HG03060 (cell line): Measurements from ENCODE around the gene KRT33A.

Experiments
- ATAC-seq: cut with Tn5 transposase; IDR thresholded peaks from one replicate; pipeline ENCODE4 v1.9.1; 2021; ENCODE audit warnings: low read depth, moderate number of reproducible peaks; ENCODE audit not compliant: unreplicated experiment

KRT33A gene

DNA sequence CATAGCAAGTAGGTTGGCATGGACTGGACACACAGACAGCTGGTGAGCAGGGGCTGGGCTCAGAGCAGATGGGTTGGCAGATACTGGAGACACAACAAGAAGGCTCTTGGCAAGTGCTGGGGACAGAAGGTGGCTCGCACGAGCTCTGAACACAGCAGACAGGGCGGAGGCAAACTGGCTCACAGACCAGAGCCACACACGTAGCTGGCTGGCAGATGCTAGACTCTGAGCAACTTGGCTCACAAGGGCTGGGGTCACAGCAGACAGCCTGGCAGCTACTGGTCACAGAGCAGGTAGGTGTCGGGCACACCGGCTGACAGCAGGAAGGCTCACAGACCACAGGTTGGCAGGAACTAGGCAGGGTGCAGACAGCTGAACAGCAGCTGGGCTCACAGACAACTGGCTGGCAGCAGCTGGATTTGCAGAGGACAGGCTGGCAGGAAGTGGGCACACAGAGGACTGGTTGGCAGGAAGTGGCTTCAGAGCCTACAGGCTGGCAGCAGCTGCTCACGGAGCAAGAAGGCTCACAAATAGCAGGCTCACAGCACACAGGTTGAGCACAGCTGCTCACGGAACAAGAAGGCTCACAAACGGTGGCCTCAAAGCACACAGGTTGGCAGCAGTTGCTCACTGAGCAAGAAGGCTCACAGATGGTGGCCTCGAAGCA is 42.2 kb downstream of the KRT33A start:
- ATAC-seq = no peak

DNA sequence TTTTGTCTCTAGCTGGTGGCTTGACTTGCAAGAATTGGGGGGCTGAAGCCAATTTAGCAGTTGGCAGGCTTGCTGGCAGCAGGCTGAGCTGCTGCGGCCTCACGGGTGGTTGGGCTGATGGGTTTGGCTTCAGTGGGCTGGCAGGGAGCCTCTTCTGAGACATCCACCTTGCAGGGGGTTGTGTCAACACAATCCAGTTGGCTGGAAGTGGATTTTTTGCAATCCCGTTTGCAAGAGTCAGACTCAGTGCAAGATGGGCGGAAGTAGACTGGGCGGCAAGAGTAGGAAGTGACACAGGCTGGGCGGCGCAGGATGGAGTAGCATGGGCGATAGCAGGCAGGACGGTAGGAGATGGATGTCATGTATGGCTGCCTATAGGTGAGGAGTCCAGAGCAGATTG is 43.0 kb downstream of the KRT33A start:
- no peak for ATAC-seq

DNA sequence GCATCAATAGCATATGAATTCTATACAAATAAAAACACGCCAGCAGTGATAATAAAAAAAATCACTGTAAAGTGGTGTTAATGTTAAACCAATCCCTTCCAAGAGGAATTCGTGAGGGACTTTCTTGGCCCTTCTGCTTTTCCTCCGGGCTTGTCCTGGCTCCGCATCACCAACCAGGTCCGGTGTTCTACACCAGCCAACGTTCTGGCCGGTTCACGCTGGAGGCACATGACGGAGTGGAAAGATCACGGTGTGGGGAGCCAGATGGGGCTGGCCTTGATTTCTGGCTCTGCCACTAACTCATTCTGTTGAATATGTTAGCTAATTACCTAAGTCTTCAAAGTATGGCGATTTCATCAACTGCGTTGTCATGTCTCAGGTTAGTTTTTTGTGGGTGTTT is 46.5 kb downstream of the KRT33A start:
- ATAC-seq = no peak

DNA sequence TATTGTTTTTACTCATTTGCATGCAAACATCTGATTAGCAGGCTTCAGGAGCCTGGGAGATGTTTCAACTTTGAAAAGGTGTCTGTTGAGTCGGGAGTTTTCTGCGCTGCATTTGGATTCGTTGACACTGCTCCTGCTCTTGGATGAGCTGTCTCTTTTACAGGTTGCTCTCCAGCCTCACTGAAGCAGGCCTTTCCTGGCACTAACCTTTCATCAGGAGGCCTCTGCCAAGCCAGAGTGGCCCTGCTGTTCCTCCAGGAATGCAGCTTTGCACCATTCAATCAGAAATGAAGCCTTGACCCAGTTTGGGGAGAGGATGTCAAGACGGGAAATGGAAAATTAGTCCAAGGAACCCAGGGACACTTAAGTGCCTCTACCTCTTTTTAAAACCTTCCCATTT is 47.6 kb downstream of the KRT33A start:
- ATAC-seq = no peak

DNA sequence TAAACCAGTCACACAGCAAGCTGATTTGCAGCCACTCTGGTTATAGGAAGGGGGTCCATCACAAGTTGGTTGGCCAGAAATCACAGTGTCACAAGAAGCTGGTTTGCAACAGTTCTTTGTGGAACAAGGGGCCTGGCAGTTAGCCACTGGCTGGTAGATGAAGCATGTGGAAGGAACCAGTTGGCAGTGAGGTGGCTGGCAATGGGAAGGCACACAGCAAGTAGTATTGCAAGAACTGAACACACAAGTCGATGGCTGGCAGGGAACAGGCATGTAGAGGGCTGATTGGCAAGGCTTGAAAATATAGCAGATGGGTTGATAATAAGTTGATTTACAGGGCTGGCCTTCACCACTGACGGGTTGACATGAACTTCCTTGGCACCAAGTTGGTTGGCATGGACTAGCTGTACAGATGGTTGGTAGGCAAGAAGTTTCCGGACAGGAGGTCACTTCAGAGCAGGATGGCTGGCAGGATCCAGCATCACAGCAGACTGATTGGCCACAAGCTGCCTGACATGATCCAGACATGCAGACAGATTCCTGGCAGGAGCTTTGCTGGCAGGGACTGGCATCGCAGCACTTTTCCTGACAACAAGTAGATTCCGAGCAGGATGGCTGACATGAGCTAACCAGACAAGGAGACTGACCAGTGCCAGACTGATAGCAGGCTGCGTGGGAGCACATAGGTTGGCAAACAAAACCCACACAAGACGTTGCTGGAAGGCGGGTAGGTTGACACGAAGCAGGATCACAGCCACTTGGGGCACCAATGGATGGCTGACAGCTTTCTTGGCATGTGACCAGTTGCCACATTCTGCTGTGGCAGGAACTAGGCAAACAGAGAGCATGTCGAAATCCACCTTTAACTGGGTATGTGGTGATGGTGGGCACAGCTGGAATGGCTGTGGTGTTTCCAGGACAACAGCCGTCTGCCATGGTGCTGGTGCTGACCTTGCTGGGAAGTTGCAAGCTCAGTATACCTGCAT is 48.4 kb downstream of the KRT33A start, which contains the start of gene KRTAP29-1:
Gene KRTAP29-1 (minus strand): TSS at position 936 of the 986 bp plus-strand sequence. CDS start 0 bp downstream, at position 936.
- no peak for ATAC-seq

DNA sequence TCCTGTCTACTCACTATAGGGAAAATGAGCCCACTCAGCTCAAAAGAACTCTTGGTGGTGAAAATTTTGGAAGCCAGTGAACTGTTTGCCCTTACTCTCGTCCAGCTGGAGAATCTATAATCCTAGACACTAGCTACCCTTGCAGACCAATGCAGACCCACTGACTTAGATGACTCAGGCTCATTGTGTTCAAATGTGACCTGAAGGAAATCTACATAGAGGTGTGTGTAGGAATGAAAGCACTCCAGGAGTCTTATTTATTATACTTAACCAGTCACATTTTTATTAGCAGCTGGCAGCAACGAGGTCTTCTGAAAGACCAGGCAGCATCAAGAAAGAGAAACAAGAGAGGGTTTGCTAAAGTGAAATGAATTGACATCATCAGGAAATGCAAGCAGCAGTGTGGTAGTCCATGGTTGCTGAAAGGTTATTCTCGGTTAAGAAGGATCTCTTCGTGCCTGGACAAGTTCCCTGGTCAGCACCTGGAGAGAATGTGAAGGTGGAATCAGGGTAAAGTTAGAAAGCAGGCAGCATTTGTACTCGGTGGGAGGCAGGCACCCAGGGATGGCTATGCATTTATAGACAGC is 49.3 kb downstream of the KRT33A start:
- ATAC-seq = no peak

DNA sequence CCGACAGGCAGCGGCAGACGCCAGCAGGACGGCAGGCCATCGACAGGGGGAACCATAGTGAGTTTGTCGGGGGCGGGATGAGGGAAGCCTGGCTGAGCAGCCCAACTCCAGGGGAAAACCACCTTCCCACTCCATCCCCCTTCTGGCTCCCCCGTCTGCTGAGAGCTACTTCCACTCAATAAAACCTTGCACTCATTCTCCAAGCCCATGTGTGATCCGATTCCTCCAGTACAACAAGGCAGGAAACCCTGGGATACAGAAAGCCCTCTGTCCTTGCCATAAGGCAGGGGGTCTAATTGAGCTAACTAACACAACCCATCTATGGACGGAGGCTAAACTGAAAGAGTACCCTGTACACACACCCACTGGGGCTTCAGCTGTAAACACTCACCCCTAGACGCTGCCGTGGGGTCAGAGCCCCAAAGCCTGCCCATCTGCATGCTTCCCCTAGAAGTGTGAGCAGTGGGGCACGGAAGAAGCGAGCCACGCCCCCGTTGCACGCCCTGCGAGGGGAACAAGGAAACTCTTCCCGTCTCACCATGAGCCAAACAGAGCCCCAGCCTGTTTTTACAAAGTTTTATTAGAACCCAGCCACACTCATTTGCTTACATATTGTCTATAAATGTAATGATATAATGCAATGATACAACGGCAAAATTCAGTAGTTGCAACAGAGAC is 52.0 kb downstream of the KRT33A start:
- ATAC-seq = no peak

DNA sequence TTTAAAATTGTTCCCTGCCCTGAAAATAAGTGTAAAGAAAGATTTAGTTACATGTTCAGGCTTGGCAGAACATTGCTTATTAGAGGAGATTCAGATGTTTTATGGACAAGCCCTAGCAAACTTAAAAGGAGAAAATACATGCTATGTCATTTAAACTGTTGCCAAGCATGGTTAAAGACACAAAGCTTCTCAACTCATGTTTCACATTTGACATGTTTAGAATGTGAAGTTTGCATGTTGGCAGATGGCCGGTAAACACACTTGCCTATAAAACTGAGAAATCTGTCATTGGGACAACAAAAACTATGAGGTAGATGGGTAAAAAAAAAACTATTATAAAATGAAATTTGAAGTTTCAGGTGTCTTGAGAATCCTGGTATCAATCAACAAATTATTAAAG is 53.8 kb downstream of the KRT33A start:
- no peak for ATAC-seq
